HG03571 (cell line): ENCODE data around the gene SLC47A1.
"Not testable (repeated sequence)": the region's sequence is repeated elsewhere in the genome, so short reads cannot be mapped to it uniquely, and the experiment has no call there.

ENCODE experiments used
- ATAC-seq: cut with Tn5 transposase; IDR thresholded peaks from one replicate; pipeline ENCODE4 v1.9.1; 2021; ENCODE audit not compliant: unreplicated experiment

SLC47A1 gene

GRCh38 chr17:19533718-19534561 lies at the start of gene SLC47A1:
TSS of gene SLC47A1 (plus strand) at chr17:19533854. CDS start at chr17:19533940, 86 bp downstream.
- no peak for ATAC-seq

- no peak for ATAC-seq
Observed at GRCh38 chr17:19485800-19486340, 47.8 kb upstream of the SLC47A1 start.

GRCh38 chr17:19486351-19487023 lies 47.2 kb upstream of the SLC47A1 start:
- ATAC-seq: no peak

GRCh38 chr17:19487024-19487600 lies 46.5 kb upstream of the SLC47A1 start:
- no peak for ATAC-seq

GRCh38 chr17:19492141-19492540 lies 41.5 kb upstream of the SLC47A1 start:
- ATAC-seq: no peak

GRCh38 chr17:19494961-19495806 lies 38.5 kb upstream of the SLC47A1 start:
- ATAC-seq: no peak

- ATAC-seq: no peak
Observed at GRCh38 chr17:19495828-19496528, 37.7 kb upstream of the SLC47A1 start.

- ATAC-seq: no peak
Observed at GRCh38 chr17:19497624-19498023, 36.0 kb upstream of the SLC47A1 start.

GRCh38 chr17:19501219-19501618 lies 32.4 kb upstream of the SLC47A1 start:
- no peak for ATAC-seq

- no peak for ATAC-seq
Observed at GRCh38 chr17:19502517-19502916, 31.1 kb upstream of the SLC47A1 start.

- ATAC-seq: not testable (repeated sequence)
Observed at GRCh38 chr17:19505561-19505960, 28.1 kb upstream of the SLC47A1 start.

- peak; percentile 66 for ATAC-seq
Observed at GRCh38 chr17:19507775-19508576, 25.7 kb upstream of the SLC47A1 start.

- no peak for ATAC-seq
Observed at GRCh38 chr17:19508577-19508867, 25.1 kb upstream of the SLC47A1 start.

- ATAC-seq: not testable (repeated sequence)
Observed at GRCh38 chr17:19509281-19509852, 24.3 kb upstream of the SLC47A1 start.

- ATAC-seq: no peak
Observed at GRCh38 chr17:19510903-19511302, 22.8 kb upstream of the SLC47A1 start.

- ATAC-seq: no peak
Observed at GRCh38 chr17:19513897-19514488, 19.7 kb upstream of the SLC47A1 start.

GRCh38 chr17:19517699-19518098 lies 16.0 kb upstream of the SLC47A1 start:
- no peak for ATAC-seq

GRCh38 chr17:19519388-19520291 lies 14.0 kb upstream of the SLC47A1 start:
- ATAC-seq: not testable (repeated sequence)
